ENCODE results near the gene MRPS27. TPM values are rescaled to one million over a fixed set of nuclear protein-coding genes. Genes with fewer than 3 reads are reported as not detected.

MRPS27 gene
- total RNA-seq, 4 donors from 2014 or later, result 14.3 to 34.7 (median 27.9) TPM

GRCh38 chr5:72237879-72238278 lies 82.2 kb downstream of the MRPS27 start:
- in situ Hi-C loops (cut with MboI; ENCODE audit: low pct_ligation_motif_present in 1 of 4, low pct_unique_long_range_greater_than_20kb in 1 of 4, low sequenced_read_pairs in 3 of 4) (no loop called here), intact Hi-C loops (cut with DNase I; ENCODE audit: low total_unique reads) (no loop called here)
- Histone ChIP-seq H3K27ac (no peak overlapping the region), H3K27me3 (no peaks in the 10 kb centered on the region), H3K36me3 (peaks cover 0 to 4% (median 0%) of the 10 kb centered on the region in 4 donors), H3K9me3 (no peaks in the 10 kb centered on the region), H3K4me1 (no peaks in the 10 kb centered on the region), H3K4me3 (no peak overlapping the region)
- DNase-seq, result no peak
- WGBS, 2 donors (ENCODE audit: low coverage in 1 of 2), result 94 to 100% methylated on average over 3 of the region's 3 CpGs
- no peak for TF ChIP-seq POLR2AphosphoS5 (IDR thresholded peaks at IDR 0.05)

- no peaks in the 10 kb centered on the region for H3K4me1 ChIP-seq
- H3K27ac ChIP-seq, result no peak overlapping the region
- peaks cover 0 to 7% (median 0%) of the 10 kb centered on the region in 4 donors for H3K36me3 ChIP-seq
- in situ Hi-C loops (cut with MboI; ENCODE audit: low pct_ligation_motif_present in 1 of 4, low pct_unique_long_range_greater_than_20kb in 1 of 4, low sequenced_read_pairs in 3 of 4), result no loop called here
- 93 to 100% methylated on average over 2 of the region's 2 CpGs for WGBS, 2 donors (ENCODE audit: low coverage in 1 of 2)
- H3K9me3 ChIP-seq, result no peaks in the 10 kb centered on the region
- intact Hi-C loops (cut with DNase I; ENCODE audit: low total_unique reads), result no loop called here
- TF ChIP-seq POLR2AphosphoS5 (IDR thresholded peaks at IDR 0.05) (no peak), POLR2A (IDR thresholded peaks at IDR 0.05) (no peak), CTCF (IDR thresholded peaks at IDR 0.05) (no peak), EP300 (IDR thresholded peaks at IDR 0.05; ENCODE audit: low read depth) (no peak)
- H3K27me3 ChIP-seq, result no peaks in the 10 kb centered on the region
- no peak overlapping the region for H3K4me3 ChIP-seq
- no peak for DNase-seq
These were observed 82.6 kb downstream of the MRPS27 start for GRCh38 chr5:72237415-72237814.

- H3K27me3 ChIP-seq, result no peaks in the 10 kb centered on the region
- H3K9me3 ChIP-seq, result no peaks in the 10 kb centered on the region
- TF ChIP-seq POLR2A (IDR thresholded peaks at IDR 0.05) (no peak), EP300 (IDR thresholded peaks at IDR 0.05; ENCODE audit: low read depth) (no peak), CTCF (IDR thresholded peaks at IDR 0.05) (no peak), POLR2AphosphoS5 (IDR thresholded peaks at IDR 0.05) (no peak)
- H3K36me3 ChIP-seq, result peaks cover 0 to 11% (median 0%) of the 10 kb centered on the region in 4 donors
- no peak overlapping the region for H3K27ac ChIP-seq
- intact Hi-C loops (cut with DNase I; ENCODE audit: low total_unique reads) (no loop called here), in situ Hi-C loops (cut with MboI; ENCODE audit: low pct_ligation_motif_present in 1 of 4, low pct_unique_long_range_greater_than_20kb in 1 of 4, low sequenced_read_pairs in 3 of 4) (no loop called here)
- 97% methylated on average over 1 of the region's 1 CpG; no CpG with 5 or more reads in 1 of the 2 donors for WGBS, 2 donors (ENCODE audit: low coverage in 1 of 2)
- H3K4me1 ChIP-seq, result no peaks in the 10 kb centered on the region
- no peak for DNase-seq
- no peak overlapping the region for H3K4me3 ChIP-seq
These were observed 84.3 kb downstream of the MRPS27 start for GRCh38 chr5:72235725-72236124.

- Histone ChIP-seq H3K36me3 (peaks cover 0 to 11% (median 0%) of the 10 kb centered on the region in 4 donors), H3K27ac (no peak overlapping the region), H3K9me3 (no peaks in the 10 kb centered on the region), H3K27me3 (no peaks in the 10 kb centered on the region), H3K4me3 (no peak overlapping the region), H3K4me1 (no peaks in the 10 kb centered on the region)
- TF ChIP-seq POLR2A (IDR thresholded peaks at IDR 0.05), result no peak
- no peak for TF ChIP-seq POLR2AphosphoS5 (IDR thresholded peaks at IDR 0.05)
- no peak for TF ChIP-seq CTCF (IDR thresholded peaks at IDR 0.05)
- in situ Hi-C loops (cut with MboI; ENCODE audit: low pct_ligation_motif_present in 1 of 4, low pct_unique_long_range_greater_than_20kb in 1 of 4, low sequenced_read_pairs in 3 of 4) (no loop called here), intact Hi-C loops (cut with DNase I; ENCODE audit: low total_unique reads) (no loop called here)
- 88 to 100% methylated on average over 1 of the region's 1 CpG for WGBS, 2 donors (ENCODE audit: low coverage in 1 of 2)
- DNase-seq, result no peak
These were observed 85.2 kb downstream of the MRPS27 start for GRCh38 chr5:72234868-72235267.

- TF ChIP-seq POLR2A (IDR thresholded peaks at IDR 0.05), result no peak
- no peak for TF ChIP-seq POLR2AphosphoS5 (IDR thresholded peaks at IDR 0.05)
- no peak for TF ChIP-seq CTCF (IDR thresholded peaks at IDR 0.05)
- TF ChIP-seq EP300 (IDR thresholded peaks at IDR 0.05; ENCODE audit: low read depth), result no peak
- H3K4me1 ChIP-seq, result no peaks in the 10 kb centered on the region
- no peak overlapping the region for H3K27ac ChIP-seq
- H3K9me3 ChIP-seq, result no peaks in the 10 kb centered on the region
- intact Hi-C loops (cut with DNase I; ENCODE audit: low total_unique reads) (no loop called here), in situ Hi-C loops (cut with MboI; ENCODE audit: low pct_ligation_motif_present in 1 of 4, low pct_unique_long_range_greater_than_20kb in 1 of 4, low sequenced_read_pairs in 3 of 4) (no loop called here)
- no peak for DNase-seq
- H3K36me3 ChIP-seq, result peaks cover 0 to 11% (median 0%) of the 10 kb centered on the region in 4 donors
- no peak overlapping the region for H3K4me3 ChIP-seq
- H3K27me3 ChIP-seq, result no peaks in the 10 kb centered on the region
These were observed 85.8 kb downstream of the MRPS27 start for GRCh38 chr5:72234265-72234700.

Data from transverse colon (tissue), 4 donors.